ENCODE data around the gene SDK1. TPM values are rescaled to one million over a fixed set of nuclear protein-coding genes. Genes with fewer than 3 reads are reported as not detected.

The SDK1 gene
- total and polyA plus RNA-seq, 2 donors (not counting 3 experiments of a cell fraction or from before 2014, with no cell fraction given) = 1.6 to 3.9 TPM

- BruUV-seq (replicated peaks) = no TSS peak
- no peak for DNase-seq (ENCODE audit: low read depth, low spot score)
- TF ChIP-seq EZH2 (IDR thresholded peaks at IDR 0.05; ENCODE audit: borderline replicate concordance, low read depth, low read length, severe bottlenecking) (no peak), POLR2A (IDR thresholded peaks at IDR 0.05; ENCODE audit: low read depth, low read length) (no peak)
Observed at GRCh38 chr7:3280445-3280844, 20.6 kb upstream of the SDK1 start.

DNA sequence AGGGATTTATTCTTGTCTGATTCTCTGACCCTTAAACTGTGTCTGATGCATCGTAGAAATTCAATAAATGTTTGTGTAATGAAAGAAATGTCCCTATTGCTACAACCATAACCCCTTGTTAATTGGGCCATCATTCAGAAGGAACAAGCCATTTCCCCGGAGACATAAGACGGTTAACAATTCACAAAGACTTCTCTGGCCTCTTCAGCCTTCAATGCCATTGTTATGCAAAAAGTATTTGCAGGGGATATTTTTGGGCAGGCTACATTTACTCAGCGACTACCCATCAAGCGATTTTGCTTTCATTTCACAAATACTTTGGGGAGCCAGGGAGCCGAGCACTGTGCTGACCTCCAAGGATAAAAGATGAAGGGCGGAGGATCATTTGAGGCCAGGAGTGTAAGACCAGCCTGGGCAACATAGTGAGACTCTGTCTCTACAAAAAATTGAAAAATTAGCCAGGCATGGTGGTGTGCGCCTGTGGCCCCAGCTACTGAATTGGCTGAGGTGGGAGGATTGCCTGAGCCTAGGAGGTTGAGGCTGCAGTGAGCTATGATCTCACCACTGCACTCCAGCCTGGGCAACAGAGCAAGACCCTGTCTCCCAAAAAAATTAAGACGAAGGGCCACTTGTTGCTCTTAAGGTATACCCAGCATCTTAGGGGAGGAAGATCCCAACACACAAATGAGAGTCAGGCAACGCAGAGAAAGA, 20.0 kb upstream of the SDK1 start:
- H3K9me3 ChIP-seq (replicated peaks; ENCODE audit: control insufficient read depth, insufficient read depth, low read length) = no peaks in the 10 kb centered on the region
- dilution Hi-C loops (cut with MboI; ENCODE audit: extremely low pct_ligation_motif_present, low sequenced_read_pairs) (no loop called here), intact Hi-C loops (cut with micrococcal nuclease) (loop anchor here (10.0 kb wide), 1 partner anchor 56 kb away; no protein-coding TSS in a partner anchor)
- H3K79me2 ChIP-seq (ENCODE audit: control insufficient read depth, insufficient read depth, low read length) = no peaks in the 10 kb centered on the region
- H3K27ac ChIP-seq (ENCODE audit: insufficient read depth, low read depth, low read length) = no peak overlapping the region
- H3K36me3 ChIP-seq (ENCODE audit: control insufficient read depth in 2 of 2, extremely low read depth in 1 of 2, insufficient read depth in 2 of 2, low read length in 2 of 2) = no peaks in the 10 kb centered on the region
- no peaks in the 10 kb centered on the region for H3K9me1 ChIP-seq (replicated peaks; ENCODE audit: control insufficient read depth, extremely low read depth, insufficient read depth, low read length)
- H3K4me1 ChIP-seq (ENCODE audit: control insufficient read depth, extremely low read depth, insufficient read depth, low read length) = no peaks in the 10 kb centered on the region
- FAIRE-seq (no peak), DNase-seq (ENCODE audit: low read depth, low spot score) (no peak)
- ChIA-PET CTCF (no interaction called here), POLR2A (no interaction called here)
- H4K20me1 ChIP-seq (replicated peaks; ENCODE audit: control insufficient read depth, extremely low read depth, insufficient read depth, low read length) = no peaks in the 10 kb centered on the region
- BruUV-seq (replicated peaks) = no TSS peak
- no peaks in the 10 kb centered on the region for H3K27me3 ChIP-seq (ENCODE audit: control insufficient read depth in 2 of 2, insufficient read depth in 2 of 2, low read length in 2 of 2)
- no peak overlapping the region for H3K9ac ChIP-seq (replicated peaks; ENCODE audit: extremely low read depth, insufficient read depth, low read length)
- H3K4me3 ChIP-seq (replicated peaks in 1 of 3; ENCODE audit: insufficient read depth in 1 of 3, low read depth in 1 of 3, low read length in 3 of 3) = no peak overlapping the region
- TF ChIP-seq EZH2 (IDR thresholded peaks at IDR 0.05; ENCODE audit: borderline replicate concordance, low read depth, low read length, severe bottlenecking) = no peak
- TF ChIP-seq JUN (IDR thresholded peaks at IDR 0.05; ENCODE audit: borderline replicate concordance, insufficient read depth, insufficient read length, low read depth) = no peak
- no peak for TF ChIP-seq POLR2A (IDR thresholded peaks at IDR 0.05; ENCODE audit: low read depth, low read length)
- TF ChIP-seq GATA2 (IDR thresholded peaks at IDR 0.05; ENCODE audit: insufficient read depth, insufficient read length, low read depth, low read length) = no peak
- TF ChIP-seq POLR2AphosphoS5 (IDR thresholded peaks at IDR 0.05; ENCODE audit: insufficient read depth, low read depth, low read length) = no peak
- TF ChIP-seq, protein P1, sequence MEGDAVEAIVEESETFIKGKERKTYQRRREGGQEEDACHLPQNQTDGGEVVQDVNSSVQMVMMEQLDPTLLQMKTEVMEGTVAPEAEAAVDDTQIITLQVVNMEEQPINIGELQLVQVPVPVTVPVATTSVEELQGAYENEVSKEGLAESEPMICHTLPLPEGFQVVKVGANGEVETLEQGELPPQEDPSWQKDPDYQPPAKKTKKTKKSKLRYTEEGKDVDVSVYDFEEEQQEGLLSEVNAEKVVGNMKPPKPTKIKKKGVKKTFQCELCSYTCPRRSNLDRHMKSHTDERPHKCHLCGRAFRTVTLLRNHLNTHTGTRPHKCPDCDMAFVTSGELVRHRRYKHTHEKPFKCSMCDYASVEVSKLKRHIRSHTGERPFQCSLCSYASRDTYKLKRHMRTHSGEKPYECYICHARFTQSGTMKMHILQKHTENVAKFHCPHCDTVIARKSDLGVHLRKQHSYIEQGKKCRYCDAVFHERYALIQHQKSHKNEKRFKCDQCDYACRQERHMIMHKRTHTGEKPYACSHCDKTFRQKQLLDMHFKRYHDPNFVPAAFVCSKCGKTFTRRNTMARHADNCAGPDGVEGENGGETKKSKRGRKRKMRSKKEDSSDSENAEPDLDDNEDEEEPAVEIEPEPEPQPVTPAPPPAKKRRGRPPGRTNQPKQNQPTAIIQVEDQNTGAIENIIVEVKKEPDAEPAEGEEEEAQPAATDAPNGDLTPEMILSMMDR (IDR thresholded peaks at IDR 0.05; ENCODE audit: extremely low read depth in 1 of 2, insufficient read depth in 1 of 2, low read depth in 1 of 2, low read length in 2 of 2) = no peak
- no peak for TF ChIP-seq FOS (IDR thresholded peaks at IDR 0.05; ENCODE audit: borderline replicate concordance, insufficient read depth, low read length)
- no peak for TF ChIP-seq MAX (IDR thresholded peaks at IDR 0.05; ENCODE audit: insufficient read depth, insufficient read length)
- no peak for TF ChIP-seq MYC (IDR thresholded peaks at IDR 0.05; ENCODE audit: low read depth, low read length)
- no peak overlapping the region for H3K4me2 ChIP-seq (ENCODE audit: insufficient read depth, low read length)
- no peak overlapping the region for H2AFZ ChIP-seq (ENCODE audit: low read depth, low read length)

More at GRCh38 chr7:3280445-3280844, 20.6 kb upstream of the SDK1 start:
- Histone ChIP-seq H3K27me3 (ENCODE audit: control insufficient read depth in 2 of 2, insufficient read depth in 2 of 2, low read length in 2 of 2) (no peaks in the 10 kb centered on the region), H3K4me3 (replicated peaks in 1 of 3; ENCODE audit: insufficient read depth in 1 of 3, low read depth in 1 of 3, low read length in 3 of 3) (no peak overlapping the region), H3K27ac (ENCODE audit: insufficient read depth, low read depth, low read length) (no peak overlapping the region), H3K9me3 (replicated peaks; ENCODE audit: control insufficient read depth, insufficient read depth, low read length) (no peaks in the 10 kb centered on the region), H3K79me2 (ENCODE audit: control insufficient read depth, insufficient read depth, low read length) (no peaks in the 10 kb centered on the region), H3K9me1 (replicated peaks; ENCODE audit: control insufficient read depth, extremely low read depth, insufficient read depth, low read length) (no peaks in the 10 kb centered on the region), H3K9ac (replicated peaks; ENCODE audit: extremely low read depth, insufficient read depth, low read length) (no peak overlapping the region), H3K4me1 (ENCODE audit: control insufficient read depth, extremely low read depth, insufficient read depth, low read length) (no peaks in the 10 kb centered on the region), H3K4me2 (ENCODE audit: insufficient read depth, low read length) (no peak overlapping the region), H2AFZ (ENCODE audit: low read depth, low read length) (no peak overlapping the region), H4K20me1 (replicated peaks; ENCODE audit: control insufficient read depth, extremely low read depth, insufficient read depth, low read length) (no peaks in the 10 kb centered on the region), H3K36me3 (ENCODE audit: control insufficient read depth in 2 of 2, extremely low read depth in 1 of 2, insufficient read depth in 2 of 2, low read length in 2 of 2) (no peaks in the 10 kb centered on the region)
- FAIRE-seq = no peak
- CTCF ChIA-PET = no interaction called here
- intact Hi-C loops (cut with micrococcal nuclease) = loop anchor here (10.0 kb wide), 1 partner anchor 56 kb away; no protein-coding TSS in a partner anchor
- POLR2A ChIA-PET = no interaction called here
- dilution Hi-C loops (cut with MboI; ENCODE audit: extremely low pct_ligation_motif_present, low sequenced_read_pairs) = no loop called here

Data from endothelial cell of umbilical vein (primary cell).